Inflammatory macrophage (primary cell): ENCODE results near the gene ADRA2C.

Experiments
- DNase-seq, 2 donors: peaks; one replicate each; pipeline ENCODE4 v3.0.0-alpha.2; 2020 to 2022
- total RNA-seq, 18 experiments: gene quantifications; one replicate each; lab custom pipeline; 2026; ENCODE audit warnings: mixed read lengths in 6 of 18, inconsistent platforms in 2 of 18; lab: John Stamatoyannopoulos, UW

Gene ADRA2C
- total RNA-seq, result 0 to 0.36 (median 0.06) reads per million in 18 experiments

DNA sequence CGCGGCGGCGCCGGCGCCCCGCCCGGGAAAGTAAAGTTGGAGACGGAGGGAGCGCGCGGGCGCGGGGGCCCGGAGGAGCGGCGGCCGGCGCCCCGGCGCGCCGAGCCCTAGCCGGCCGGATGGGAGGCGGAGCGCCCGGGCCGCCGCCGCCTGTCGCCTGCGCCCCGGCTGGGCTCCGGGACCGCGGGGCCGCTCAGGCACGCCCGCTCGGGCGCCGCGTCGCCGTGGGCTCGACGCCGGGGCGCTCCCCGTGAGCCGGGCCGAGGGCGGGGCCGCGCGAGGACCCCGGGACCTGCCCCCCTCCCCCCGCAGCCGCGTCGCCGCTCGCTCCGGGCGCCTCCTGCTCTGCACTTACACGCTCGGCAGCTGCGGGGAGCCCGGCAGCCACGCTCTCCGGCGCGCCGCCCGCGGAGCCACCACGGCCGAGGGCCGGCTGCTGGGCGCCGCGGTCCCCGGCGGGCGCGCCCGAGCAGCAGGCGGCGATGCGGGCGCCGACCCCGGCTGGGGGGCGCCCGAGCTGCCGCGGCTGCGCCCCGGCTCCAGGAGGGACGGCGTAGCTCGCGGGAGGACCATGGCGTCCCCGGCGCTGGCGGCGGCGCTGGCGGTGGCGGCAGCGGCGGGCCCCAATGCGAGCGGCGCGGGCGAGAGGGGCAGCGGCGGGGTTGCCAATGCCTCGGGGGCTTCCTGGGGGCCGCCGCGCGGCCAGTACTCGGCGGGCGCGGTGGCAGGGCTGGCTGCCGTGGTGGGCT is at the start of gene ADRA2C:
TSS of gene ADRA2C (plus strand) at position 350 of the 749 bp plus-strand sequence. CDS start at position 572, 222 bp downstream.
- DNase-seq, result no peak

DNA sequence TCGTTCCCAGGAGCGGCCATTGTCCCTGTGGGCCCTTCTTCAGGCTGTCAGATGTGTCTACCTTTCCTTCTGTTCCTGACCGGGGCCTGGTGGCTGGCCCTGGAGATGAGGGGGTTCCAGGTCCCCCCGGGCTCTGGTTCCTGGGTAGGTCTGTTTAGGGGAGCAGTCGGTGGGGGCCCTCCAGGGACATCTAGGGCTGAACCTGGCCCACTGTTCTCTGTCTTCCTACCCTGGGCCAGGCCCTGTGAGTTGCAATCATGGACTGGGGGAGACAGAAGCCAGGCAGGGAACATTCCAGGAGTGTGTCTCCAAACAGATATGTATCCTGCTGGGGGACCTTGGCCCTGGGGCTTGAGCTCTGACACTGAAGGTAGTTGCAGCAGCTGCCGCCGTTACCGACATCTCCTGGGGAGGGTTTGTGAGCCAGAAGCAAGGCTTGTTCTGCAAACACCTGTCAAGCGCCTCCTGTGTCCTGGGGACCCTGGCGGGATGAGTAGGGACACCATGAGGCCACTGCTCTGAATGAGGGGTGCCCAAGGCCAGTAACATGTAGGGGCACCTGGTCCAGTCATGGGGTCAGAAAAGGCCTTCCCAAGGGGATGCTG is 49.5 kb upstream of the ADRA2C start:
- no peak for DNase-seq

DNA sequence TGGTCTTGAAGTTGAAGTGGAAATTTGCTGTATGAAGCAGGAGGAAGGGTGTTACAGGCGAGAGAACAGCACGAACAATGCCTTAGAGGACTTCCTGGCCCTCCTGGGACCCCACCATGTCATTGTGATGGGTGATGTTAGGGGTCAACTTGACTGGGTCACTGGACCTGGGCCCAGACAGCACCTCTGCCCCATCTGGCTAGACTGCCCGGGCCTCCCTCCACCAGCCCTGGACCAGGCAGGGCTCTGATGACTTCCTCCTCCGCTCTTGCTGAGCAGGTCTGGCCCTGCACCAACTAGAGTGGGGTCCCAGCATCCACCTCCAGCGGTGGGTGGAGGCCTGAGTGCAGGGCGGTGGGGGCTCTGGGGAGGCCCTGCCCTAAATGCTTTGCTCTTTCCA is 48.9 kb upstream of the ADRA2C start:
- DNase-seq, result no peak

- DNase-seq, result no peak
Observed at GRCh38 chr4:3718462-3718861, 47.7 kb upstream of the ADRA2C start.

GRCh38 chr4:3719191-3719590 is 47.0 kb upstream of the ADRA2C start:
- DNase-seq, result no peak

DNA sequence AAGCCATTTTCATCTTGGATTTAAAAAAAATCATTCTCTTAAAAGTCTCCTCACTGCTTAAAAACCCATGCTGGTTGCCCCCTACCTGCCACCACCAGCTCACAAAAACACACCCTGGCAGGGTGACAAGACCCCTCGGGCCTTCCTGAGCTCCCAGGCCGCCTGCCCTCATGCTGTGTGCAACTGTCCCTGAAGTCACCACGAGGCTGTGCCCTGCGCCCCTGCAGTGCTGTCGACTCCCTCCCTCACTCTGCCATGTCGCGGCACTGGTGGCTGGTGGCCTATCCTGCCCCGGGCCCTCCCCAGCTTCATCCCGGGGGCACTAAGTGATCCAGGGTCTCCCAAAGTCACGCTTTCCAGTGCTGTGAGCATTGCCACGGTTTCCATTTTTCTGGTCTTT is 46.3 kb upstream of the ADRA2C start:
- DNase-seq, result no peak

GRCh38 chr4:3720466-3720865 is 45.7 kb upstream of the ADRA2C start:
- no peak for DNase-seq

DNA sequence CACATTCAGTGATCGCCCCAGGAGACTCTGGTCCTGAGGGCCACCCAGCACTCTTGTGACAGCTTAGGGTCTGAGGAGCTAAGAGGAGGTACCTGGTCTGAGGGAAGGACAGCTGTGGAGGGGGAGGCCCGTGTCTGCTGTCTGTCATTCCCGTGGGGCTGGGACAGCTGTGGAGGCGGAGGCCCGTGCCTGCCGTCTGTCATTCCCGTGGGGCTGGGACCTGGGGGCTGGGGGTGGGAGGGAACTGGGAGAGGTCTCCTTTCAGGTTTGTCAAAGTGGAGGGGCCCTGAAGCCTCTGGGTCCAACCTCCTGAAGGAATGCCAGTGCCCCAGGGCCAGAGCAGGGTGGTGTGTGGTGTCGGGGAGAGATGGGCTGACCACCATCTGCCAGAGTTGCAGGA is 45.0 kb upstream of the ADRA2C start:
- DNase-seq, result no peak

DNA sequence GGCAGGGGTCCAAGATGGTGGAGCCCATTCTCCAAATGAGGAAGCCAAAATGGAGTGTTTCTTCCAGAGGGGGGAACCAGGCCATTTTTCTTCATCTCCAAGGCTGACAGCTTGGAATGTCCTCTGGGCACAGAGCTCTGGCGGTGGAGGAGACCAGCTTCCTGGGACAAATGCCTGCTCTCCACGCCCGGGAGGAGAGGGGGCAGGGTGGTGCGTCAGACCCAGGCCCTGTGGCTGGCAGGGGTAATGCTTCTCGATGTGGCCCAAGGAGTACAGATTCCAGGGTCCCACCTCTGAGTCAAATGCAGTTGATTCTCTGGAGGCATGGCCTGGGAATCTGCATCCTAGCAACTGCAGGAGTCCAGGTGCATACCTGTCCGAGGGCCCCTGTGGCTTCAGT is 44.6 kb upstream of the ADRA2C start:
- no peak for DNase-seq

- no peak for DNase-seq
Observed at GRCh38 chr4:3722446-3723231, 43.5 kb upstream of the ADRA2C start.

- no peak for DNase-seq
Observed at GRCh38 chr4:3723232-3723642, 42.9 kb upstream of the ADRA2C start.

DNA sequence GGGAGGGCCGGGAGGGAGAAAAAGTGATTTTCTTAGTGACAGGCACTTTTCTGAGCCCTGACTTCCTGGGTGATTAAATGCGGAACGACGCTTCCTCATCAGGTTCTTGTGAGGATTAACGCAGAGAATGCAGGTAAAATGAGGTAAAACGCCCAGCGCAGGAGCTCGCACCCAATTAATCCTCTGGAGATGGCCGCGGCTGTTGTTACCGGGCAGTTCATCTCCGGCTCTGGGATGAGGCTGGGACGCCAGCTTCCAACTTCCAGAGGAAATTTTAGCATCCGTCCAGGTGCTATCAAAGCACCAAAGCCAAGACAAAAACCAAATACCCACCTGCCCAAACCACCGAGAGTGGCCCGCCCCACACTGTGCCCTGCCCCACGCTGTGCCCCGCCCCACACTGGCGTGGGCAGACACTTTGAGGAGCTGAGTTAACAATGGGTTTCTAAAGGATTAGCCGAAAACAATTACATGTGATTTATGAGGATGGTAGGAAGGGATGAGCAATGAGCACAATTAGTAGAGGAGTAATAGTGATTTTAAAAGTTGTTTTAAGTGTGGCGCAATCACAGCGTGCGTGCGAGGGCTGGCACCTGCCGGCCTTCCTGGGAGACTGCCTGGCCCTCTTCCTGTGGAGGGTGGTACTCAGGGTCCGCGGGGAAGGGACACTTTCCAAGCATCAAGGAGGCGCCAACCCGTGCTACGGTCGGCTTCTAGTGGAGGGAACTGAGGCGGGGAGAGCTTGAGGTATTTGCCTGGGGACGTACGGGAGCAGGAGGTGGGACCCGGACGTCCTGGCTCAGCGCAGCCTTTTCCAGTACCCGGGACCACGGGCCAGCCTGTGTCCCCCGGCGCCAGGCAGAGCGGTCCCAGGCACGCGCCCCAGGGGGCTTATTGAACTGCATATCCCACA is 41.6 kb upstream of the ADRA2C start:
- no peak for DNase-seq

DNA sequence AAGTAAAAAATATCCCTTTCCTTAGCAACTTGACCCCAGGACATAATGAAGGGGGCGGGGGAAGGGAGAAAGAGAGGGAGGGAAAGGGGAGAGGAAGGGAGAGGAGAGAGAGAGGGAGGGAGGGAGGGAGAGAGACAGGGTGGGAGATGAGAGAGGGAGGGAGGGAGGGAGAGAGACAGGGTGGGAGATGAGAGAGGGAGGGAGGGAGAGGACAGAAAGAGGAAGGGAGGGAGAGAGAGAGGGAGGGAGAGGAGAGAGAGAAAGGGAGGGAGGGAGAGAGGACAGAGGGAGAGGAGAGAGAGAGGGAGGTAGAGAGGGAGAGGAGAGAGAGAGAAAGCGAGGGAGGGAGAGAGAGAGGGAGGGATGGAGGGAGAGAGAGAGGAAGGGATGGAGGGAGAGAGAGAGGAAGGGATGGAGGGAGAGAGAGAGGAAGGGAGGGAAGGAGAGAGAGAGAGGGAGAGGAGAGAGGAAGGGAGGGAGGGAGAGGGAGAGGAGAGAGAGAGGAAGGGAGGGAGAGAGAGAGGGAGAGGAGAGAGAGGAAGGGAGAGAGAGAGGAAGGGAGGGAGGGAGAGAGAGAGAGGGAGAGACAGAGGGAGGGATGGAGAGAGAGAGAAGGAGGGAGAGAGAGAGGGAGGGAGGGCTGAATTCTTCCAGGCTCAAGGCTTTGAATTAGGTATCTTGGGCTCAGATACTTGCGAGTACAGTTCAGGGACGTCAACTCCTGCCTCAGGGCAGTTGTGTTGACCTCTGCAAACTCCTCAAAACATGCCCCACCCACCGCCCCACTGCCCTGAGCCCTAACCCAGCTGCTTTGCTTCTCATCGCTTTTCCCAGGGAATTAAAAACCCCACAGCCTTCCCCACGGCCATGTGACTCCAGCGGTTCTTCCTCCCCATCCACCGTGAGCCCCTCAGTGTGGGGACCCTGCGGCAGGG is 40.0 kb upstream of the ADRA2C start:
- no peak for DNase-seq

GRCh38 chr4:3727847-3728469 is 38.2 kb upstream of the ADRA2C start:
- DNase-seq, result no peak

GRCh38 chr4:3729188-3729881 is 36.9 kb upstream of the ADRA2C start:
- DNase-seq, result no peak

DNA sequence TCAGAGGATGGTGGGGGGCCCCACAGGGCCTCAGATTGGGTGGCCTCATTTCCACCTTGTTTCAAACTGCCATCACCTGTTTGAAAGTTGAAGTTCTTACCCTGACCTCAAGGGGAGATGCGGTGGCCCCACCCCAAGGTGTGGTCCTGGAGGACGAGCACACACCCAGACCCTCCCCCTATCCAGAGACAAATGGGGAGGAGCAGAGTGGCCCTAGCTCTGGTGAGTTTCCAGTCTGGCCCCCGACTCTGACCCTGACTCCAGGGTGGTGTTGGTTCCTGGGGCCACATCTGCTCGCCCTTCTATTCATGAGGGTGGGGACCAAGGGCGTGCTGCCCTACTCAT is 36.3 kb upstream of the ADRA2C start:
- DNase-seq, result no peak

GRCh38 chr4:3730422-3731190 is 35.6 kb upstream of the ADRA2C start:
- DNase-seq, result no peak

DNA sequence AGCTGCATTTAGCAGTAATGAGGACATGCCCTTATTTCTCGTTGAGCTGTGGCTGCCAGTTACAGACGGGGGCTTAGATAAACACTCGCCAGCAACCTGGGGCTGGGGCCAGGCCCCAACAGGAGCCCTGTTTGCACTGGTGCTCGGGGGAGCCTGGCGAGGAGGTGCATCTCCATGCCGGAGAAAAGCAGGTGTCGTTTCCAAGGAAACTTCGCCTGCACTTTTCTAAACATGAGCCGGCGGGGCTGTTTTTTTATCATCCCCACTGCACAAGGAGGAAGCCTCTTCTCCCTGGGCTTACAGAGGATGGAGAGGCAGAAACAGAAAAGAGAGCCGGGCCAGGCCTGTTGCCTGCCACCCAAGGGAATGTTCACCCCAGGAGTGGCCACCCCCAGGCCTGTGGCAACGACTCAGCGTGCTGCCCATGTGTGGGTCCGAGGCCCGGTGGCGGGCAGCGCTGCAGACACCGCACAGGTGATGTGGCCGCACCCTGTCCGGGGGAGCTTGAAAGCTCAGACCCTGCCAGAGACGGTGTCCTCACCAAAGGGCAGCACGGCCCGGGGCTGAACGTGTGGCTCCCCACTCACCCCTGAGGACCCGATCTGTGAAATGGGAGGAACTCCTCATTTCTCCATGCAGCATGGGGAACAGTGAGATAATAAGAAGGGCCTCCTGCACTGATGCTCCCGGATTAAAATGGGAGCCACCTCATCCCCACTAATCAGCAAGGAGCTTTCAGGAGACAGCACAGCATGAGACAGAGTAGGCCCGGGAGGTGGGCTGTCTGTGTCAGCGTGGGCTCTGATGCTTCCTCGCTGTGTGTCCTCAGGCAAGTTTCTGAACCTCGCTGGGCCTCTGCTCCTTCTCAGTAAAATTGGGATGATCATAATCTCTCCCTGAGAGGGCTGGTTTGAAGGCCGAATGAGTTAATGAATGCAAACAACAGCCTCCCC is 33.8 kb upstream of the ADRA2C start:
- DNase-seq, result no peak
